ENCODE results near the gene TMEM131L.
A peak's percentile ranks its signal among the peaks of the same experiment; 100 is the strongest.
"Not testable (repeated sequence)": the region's sequence is repeated elsewhere in the genome, so short reads cannot be mapped to it uniquely, and the experiment has no call there.

The TMEM131L gene

DNA sequence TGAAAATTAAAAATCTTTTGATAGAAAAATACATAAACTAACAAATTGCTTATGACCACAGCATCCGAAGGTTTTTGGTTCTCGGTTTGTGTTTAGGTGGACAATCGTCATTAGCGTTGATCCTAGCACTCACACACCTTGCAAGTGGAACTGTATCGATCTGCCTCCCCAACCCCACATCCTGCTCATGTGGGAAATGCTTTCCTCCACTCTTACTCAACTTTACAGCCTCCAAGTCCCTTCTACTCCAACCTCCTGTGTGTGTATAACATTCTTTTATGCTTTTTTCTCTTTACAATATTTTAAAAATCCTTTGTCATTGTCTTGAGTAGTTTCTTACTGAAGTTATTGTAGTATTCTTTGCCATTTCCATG, 15.6 kb upstream of the TMEM131L start:
- no peak for DNase-seq

GRCh38 chr4:153451145-153451544, 15.0 kb upstream of the TMEM131L start:
- DNase-seq = not testable (repeated sequence)

DNA sequence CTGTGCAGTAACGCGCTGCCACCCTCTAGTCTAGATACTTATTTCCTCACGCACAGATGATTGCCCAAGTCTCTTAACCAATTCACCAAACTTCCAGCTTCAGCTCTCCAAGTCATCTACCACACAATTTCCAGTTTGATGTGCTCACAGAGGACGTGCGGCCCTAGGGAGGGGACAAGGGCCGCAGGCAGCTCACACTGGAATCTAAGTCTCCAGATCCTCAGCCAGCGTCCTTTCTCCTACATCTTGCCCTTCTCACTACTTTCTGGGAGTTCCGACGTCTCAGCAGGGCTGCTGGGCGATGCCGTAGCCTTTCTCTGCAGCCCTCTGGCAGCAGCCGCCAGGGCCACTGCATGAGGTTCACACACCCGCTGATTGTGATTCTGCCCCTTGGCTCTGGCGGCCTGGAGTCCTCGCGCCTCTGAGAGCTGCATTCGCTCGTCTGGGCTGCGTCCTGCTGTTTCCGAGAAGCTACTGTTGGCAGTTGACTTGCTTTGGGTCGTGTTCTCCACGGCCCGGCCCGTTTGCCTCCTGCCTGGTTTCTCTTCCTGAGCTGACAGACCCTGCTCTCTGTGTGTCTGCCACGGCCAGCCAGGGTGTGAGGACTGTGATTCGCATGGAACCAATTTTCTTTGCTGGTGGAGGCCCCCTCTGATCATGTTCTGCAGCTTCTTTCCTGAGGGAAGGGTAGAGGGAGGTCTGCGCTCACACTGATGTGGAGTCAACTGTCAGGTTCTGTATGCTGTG, 14.1 kb upstream of the TMEM131L start:
- DNase-seq = no peak

DNA sequence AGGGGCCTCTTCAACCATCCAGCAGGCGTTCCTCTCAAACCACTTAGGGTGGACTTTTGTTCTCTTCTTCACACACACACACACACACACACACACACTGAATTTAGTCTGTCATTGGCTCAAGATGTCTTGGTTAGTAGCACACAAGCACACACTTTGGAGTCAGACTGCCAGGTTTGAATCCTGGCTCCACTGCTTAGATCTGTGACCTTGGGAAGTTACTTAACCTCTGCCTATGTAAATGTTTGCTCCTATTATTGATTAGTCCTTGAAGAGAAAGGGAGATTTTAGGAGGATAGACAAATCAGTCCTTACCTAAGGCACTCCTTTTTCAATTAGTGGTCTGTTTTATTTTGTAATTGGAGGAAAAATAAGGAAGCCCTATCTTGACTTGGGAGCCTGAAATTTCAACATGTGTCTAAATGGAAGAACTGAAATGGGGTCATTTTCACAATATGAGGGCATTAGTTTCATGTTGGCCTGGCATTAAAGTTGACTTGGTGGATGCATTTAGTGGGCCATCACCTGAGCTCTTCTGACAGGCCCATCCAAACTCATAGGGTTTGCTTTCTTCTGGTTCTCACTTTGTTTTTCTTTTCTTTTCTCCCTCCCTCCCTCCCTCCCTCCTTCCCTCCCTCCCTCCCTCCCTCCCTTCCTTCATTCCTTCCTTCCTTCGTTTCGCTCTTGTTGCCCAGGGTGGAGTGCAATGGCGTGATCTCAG, 13.3 kb upstream of the TMEM131L start:
- no peak for DNase-seq

GRCh38 chr4:153453402-153453801, 12.8 kb upstream of the TMEM131L start:
- DNase-seq = no peak

DNA sequence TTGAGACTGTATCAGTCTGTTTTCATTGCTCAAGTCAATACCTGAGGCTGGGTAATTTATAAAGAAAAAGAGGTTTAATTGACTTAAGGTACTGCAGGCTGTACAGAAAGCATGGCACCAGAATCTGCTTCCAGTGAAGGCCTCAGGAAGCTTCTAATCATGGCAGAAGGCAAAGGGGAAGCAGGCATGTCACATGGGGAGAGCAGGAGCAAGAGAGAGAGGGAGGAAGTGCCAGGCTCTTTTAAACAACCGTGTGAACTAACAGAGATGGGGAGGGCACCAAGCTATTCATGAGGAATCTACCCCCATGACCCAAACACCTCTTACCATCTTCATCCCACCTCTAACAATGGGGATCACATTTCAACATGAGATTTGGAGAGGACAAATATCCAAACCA, 7.2 kb upstream of the TMEM131L start:
- no peak for DNase-seq

- DNase-seq = not testable (repeated sequence)
Observed at GRCh38 chr4:153461549-153461948, 4.6 kb upstream of the TMEM131L start.

- DNase-seq = no peak
Observed at GRCh38 chr4:153464068-153464467, 2.1 kb upstream of the TMEM131L start.

DNA sequence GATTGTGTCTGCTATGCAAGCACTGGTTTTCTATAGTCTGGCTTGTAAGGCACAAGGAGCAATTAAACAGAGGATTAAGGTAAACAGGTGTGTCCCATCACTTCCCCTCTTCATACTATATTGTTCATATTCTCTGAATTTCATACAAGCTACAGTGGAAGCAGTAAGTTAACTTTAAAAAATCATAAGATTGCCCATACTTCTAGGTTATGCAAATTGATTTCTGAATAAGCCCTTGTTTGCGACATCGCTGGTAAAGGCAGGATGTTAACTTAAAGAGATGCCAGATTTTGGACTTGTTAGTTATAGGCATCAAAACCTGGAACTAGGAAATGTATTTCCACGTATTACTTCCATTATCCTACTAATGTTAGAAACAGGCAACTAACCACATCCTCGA, 1.0 kb upstream of the TMEM131L start:
- DNase-seq = no peak

GRCh38 chr4:153465615-153466080, 512 bp upstream of the TMEM131L start:
- DNase-seq = peak; percentile 53

DNA sequence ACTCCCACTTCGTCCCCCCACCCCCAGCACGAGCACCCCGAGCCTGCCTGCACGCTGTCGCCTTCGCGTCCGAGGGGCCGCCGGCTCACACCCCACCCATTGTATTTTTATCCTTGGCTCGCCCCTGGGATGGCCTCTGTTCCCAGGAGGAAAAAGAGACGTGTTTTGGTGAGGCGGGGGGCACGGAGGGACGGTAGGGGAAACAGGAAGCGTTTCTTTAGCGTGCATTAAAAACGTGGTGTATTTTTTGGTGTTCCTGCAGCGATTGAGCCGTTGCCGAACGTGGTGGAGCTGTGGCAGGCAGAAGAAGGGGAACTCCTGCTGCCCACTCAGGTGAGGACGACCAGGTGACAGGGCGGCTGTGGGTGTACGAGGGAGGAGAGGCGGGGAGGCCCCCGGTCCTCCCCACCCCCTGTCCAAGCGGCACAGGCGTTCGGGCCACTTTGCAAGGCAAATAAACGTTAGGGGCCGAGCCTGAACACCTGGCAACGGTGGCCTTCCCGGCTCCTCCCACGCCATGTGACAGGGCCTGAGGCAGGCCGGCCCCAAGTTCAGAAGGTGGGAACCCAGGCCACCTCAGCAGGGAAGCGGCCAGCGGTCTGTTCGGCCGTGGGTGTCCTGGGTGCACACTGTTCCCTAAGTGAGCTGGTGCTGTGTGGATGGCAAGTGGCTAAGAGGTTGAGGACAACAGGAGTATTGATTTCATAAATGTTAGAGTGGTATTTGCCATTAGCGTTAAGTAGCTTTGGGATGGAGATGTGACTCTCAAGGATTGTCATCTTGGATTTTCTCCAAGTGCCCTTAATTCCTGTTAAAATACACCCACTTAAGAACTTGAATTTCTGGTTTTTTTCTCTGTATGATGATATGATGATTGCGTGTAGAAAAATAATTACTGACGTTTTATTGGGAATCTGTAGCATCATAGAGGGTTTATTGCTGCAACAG, 1.1 kb downstream of the TMEM131L start:
- DNase-seq = peak; percentile 66

GRCh38 chr4:153467897-153468262, 1.7 kb downstream of the TMEM131L start:
- DNase-seq = no peak

DNA sequence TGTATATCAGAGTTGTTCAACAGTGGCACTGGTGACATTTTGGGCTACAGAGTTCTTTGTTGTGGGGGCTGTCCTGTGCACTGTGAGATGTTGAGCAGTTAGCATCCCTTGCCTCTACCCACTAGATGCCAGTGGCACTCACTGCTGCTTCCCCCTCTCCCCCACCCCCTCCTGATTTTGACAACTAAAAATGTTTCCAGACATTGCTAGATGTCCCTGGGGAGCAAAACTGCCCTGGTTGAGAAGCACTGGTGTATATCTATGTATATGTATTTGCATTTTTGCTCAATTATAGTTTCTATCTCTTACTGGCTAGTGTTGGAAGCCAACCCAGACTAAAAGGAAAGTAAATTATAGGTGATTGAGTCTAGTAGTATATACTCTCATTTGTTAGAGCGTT, 2.4 kb downstream of the TMEM131L start:
- DNase-seq = no peak

DNA sequence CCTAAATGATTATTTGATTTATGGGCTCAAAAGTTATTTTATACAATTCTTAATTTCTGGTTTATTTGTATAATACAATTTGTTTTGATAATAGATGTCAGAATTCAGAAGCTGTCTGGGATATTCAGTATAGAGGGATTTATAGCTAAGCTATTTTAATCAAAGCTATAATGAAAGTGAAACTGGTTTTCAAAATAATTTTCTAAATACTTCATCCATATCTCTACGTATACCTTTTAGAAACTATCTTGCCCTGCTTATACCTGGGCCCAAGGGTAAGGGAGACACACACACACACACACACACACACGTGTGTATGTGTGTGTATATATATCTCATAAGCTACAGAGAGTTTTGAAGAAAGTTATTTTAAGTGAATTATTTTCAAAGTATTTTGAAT, 2.9 kb downstream of the TMEM131L start:
- DNase-seq = no peak

GRCh38 chr4:153471071-153471697, 5.0 kb downstream of the TMEM131L start:
- not testable (repeated sequence) for DNase-seq

DNA sequence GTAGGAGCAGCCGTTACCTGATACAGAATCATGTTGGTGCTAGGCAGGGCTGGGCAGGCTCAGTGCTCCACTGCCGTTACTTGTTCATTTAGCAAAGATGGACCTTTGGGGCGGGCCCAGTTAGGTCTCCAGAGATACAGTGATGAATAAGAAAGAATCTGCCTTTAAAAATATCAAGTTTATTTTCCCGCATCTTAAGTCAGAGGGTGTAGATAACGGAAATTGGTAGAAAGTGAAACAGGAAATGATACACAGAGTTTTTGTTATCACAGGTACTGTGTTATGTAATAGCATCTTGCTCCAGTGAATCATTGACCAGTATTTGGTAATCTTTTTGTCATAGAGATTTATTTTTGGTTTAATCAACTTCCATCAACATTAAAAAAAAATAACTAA, 5.5 kb downstream of the TMEM131L start:
- peak; percentile 54 for DNase-seq

DNA sequence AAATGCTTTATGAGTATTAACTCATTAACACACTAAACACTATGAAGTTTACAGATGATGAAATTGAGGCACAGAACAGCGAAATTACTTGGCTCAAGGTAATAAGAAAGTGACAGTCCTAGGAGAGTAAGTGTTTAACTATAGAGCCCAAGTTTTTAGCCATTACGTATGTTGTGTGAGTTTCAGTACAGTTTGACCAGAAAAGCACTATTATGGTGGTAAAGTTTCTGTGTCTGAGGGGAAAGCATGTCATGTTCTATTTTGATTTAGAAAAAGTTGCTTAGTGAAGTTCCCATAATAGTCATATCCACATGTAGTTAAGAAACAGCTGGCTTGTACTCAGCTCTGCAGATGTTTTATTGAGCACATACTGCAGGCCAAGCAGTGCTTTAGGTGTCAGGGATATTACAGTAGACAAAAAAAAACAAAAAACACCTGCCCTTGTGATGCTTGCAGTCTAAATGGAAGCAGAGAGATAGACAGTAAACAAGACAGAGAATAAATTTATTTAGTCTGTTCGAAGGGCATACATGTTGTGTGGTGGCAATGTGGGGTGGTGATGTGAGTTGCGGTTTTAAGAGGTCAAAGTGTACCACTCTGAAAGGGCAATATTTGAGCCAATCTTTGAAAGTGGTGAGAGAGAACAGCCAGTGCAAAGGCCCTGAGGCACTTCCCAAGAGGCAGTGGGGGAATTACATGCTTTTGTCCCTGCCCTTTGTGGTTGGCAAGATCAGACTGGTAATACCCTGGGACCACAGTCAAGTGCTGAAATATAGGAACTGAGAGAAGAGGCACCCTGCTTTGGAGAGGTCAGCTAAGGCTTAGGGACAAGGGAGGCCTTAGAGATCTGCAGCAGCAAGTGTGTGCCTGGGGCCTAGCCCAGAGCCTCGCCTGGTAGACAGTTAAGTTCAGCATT, 6.2 kb downstream of the TMEM131L start:
- no peak for DNase-seq

GRCh38 chr4:153474251-153474650, 8.1 kb downstream of the TMEM131L start:
- no peak for DNase-seq

- DNase-seq = no peak
Observed at GRCh38 chr4:153476829-153477574, 10.8 kb downstream of the TMEM131L start.

DNA sequence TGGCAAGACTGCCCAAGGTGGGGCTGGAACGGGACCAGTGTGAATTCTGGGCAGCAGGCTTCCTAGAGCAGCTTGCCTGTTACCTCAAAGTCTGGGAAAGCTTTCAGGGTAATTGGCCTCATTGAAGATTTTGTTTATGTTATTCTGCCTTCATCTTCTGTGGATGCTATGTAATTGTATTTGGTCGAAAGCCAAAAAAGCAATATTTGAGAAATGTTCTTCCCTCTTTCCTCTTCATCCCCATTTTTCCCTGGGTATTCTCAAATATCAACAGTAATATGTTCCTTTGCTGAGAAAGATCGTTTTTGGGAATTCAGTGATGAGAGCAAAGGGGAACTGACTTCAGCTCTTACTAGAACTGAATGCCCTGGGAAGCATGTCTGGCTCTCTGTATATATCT, 12.9 kb downstream of the TMEM131L start:
- no peak for DNase-seq

DNA sequence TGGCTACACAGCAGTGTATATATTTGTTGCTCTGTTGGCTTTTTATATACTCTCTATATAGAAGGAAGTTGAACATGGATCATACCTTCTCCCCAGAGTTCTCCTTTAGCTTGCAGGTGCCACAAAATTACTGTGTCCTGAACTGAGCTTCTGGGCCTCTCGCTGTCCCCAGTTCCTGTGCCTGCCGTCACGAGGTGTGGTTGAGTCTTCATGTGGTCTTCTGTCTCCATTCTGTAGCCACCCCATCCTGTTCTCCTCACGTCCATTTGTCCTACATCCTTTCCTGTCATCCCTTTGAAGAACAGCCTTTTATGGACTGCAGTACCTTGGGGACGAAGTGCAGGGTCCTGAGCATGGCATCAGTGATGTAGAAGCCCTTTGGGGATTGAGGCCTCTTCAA, 14.5 kb downstream of the TMEM131L start:
- DNase-seq = no peak

Measured in stimulated activated CD4-positive, alpha-beta T cell treated with anti-CD3 and anti-CD28 coated beads, Interleukin-15, amount 100 ng/mL, for 24 hours (primary cell).